Dermis blood vessel endothelial cell (primary cell): ENCODE results near the gene GCK. TPM values are rescaled to one million over a fixed set of nuclear protein-coding genes. Genes with fewer than 3 reads are reported as not detected.
A peak's percentile ranks its signal among the peaks of the same experiment; 100 is the strongest.

Experiments
- DNase-seq: peaks from one replicate; pipeline ENCODE4 v3.0.0; 2010
- total RNA-seq: library from RNA; depleted of rRNA; stranded (reverse); fragments of >200 nt; gene quantifications from 2 replicates; pipeline ENCODE4 v1.2.3, GENCODE V29; 2014

GCK gene
- total RNA-seq, result 0.23 TPM in 1 of 2 replicates, not detected in the other

GRCh38 chr7:44189286-44189992 is at the start of gene GCK:
Gene GCK, minus strand, starts transcription at chr7:44189439. Its CDS starts 486 bp downstream, at chr7:44188953.
- DNase-seq, result no peak

GRCh38 chr7:44238116-44238695 is 49.0 kb upstream of the GCK start:
- no peak for DNase-seq

- no peak for DNase-seq
Observed at GRCh38 chr7:44237696-44238095, 48.5 kb upstream of the GCK start.

- DNase-seq, result peak; percentile 11
Observed at GRCh38 chr7:44236333-44236728, 47.1 kb upstream of the GCK start.

- DNase-seq, result peak; percentile 23
Observed at GRCh38 chr7:44235582-44236332, 46.5 kb upstream of the GCK start.

GRCh38 chr7:44235066-44235465 is 45.8 kb upstream of the GCK start:
- DNase-seq, result no peak

- no peak for DNase-seq
Observed at GRCh38 chr7:44232901-44233715, 43.9 kb upstream of the GCK start.

- no peak for DNase-seq
Observed at GRCh38 chr7:44232396-44232795, 43.2 kb upstream of the GCK start.

GRCh38 chr7:44231088-44231487 is 41.8 kb upstream of the GCK start:
- DNase-seq, result no peak

GRCh38 chr7:44230286-44230685 is 41.0 kb upstream of the GCK start:
- no peak for DNase-seq

- no peak for DNase-seq
Observed at GRCh38 chr7:44229546-44230105, 40.4 kb upstream of the GCK start.

GRCh38 chr7:44228571-44229350 is 39.5 kb upstream of the GCK start:
- no peak for DNase-seq

GRCh38 chr7:44227911-44228310 is 38.7 kb upstream of the GCK start:
- no peak for DNase-seq

GRCh38 chr7:44226396-44226753 is 37.1 kb upstream of the GCK start:
- DNase-seq, result no peak

GRCh38 chr7:44225566-44226395 is 36.5 kb upstream of the GCK start:
- no peak for DNase-seq

GRCh38 chr7:44224974-44225565 is 35.8 kb upstream of the GCK start:
- no peak for DNase-seq

GRCh38 chr7:44224080-44224973 is 35.1 kb upstream of the GCK start:
- DNase-seq, result no peak

- DNase-seq, result no peak
Observed at GRCh38 chr7:44223362-44224079, 34.3 kb upstream of the GCK start.

GRCh38 chr7:44222776-44223261 is 33.6 kb upstream of the GCK start:
- no peak for DNase-seq
